HG02885 (cell line): ENCODE measurements around the gene COG5.

Experiments used
- ATAC-seq: cut with Tn5 transposase; IDR thresholded peaks from one replicate; pipeline ENCODE4 v1.9.1; 2021; ENCODE audit warnings: mild to moderate bottlenecking; ENCODE audit not compliant: unreplicated experiment, poor library complexity

The COG5 gene

GRCh38 chr7:107207459-107207858, 356.3 kb downstream of the COG5 start:
- ATAC-seq, result no peak

GRCh38 chr7:107206706-107207105, 357.0 kb downstream of the COG5 start:
- ATAC-seq, result no peak

GRCh38 chr7:107206136-107206535, 357.6 kb downstream of the COG5 start:
- no peak for ATAC-seq

GRCh38 chr7:107203607-107204006, 360.1 kb downstream of the COG5 start:
- no peak for ATAC-seq

DNA sequence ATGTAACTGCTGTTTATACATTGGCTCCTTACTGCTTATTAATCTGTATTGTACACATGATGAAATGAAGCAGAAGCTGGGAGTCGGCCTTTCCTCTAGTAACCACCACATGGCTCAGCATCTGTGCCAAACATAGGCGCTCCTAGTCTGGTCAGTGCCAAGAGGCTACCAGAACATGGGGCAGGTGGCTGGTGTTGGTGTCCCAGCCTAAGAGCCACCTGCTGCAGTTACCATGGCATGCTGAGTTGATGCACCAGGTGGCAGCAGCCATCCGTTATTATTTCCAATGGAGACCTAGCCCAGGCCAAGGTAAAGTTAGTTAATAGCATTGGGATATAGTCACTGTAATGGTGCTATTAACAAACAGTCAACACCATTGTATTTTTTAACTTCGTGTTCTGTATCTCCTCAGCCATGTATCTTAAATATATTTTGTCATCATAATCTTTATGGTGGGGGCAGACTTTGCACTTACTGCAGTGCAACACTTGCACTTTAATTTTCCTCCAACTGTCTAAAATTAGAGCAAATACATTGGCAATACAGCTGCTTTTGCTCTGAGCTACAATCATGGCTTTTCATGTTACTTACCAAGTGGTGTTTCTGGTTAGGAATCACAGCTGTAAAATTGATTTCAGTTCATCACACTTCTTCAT, 361.8 kb downstream of the COG5 start:
- ATAC-seq, result peak; percentile 62

GRCh38 chr7:107196834-107197610, 366.7 kb downstream of the COG5 start:
- no peak for ATAC-seq

DNA sequence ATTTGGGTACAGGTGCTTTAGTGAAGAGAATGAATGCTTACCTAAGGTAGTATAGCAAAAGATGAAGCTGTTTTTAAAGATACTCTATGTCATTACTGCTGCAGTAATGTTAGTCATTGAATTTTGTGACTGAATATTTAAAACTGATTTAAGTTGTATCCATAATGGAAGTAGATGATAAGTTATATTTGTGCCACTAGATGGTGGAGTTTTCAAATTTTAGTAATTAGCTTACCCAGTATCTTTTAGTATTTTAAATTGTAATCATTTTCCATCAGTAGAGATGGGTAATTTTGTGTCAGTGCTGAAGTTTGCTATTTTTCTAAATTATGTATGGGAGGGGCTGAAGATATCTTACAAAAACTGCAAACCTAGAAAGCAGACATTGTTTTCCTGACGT, 369.7 kb downstream of the COG5 start:
- no peak for ATAC-seq

- ATAC-seq, result no peak
Measured at GRCh38 chr7:107190090-107190489, 373.6 kb downstream of the COG5 start.

GRCh38 chr7:107187774-107188173, 375.9 kb downstream of the COG5 start:
- no peak for ATAC-seq

DNA sequence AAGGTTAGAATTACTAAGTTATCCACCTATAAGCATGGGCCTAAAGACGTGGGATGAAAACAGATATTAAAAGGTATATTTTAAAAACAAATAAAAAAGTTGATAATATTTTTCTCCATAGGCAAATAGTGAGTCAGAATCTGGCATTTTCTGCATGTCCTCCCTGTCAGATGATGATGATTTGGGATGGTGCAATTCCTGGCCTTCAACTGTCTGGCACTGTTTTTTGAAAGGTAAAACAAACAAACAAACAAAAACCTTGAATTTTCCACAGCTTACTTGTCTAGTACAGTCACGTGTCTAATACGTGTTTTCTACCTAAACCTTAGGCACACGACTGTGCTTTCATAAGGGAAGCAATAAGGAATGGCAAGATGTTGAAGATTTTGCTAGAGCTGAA, 377.5 kb downstream of the COG5 start:
- ATAC-seq, result no peak

- ATAC-seq, result no peak
Measured at GRCh38 chr7:107185716-107186115, 378.0 kb downstream of the COG5 start.

DNA sequence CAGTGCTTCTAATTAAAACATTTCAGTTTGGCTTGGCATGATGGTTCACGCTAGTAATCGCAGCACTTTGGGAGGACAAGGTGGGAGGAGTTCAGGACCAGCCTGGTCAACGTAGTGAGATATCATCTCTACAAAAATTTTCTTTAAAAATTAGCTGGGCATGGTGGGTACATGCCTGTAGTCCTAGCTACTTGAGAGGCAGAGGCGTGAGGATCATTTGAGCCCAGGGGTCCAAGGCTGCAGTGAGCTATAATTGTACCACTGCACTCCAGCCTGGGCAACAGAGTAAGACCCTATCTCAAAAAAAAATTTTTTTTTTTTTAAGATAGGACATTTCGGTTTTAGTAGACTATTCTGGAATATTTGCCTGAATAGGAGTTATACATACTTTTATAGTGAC, 382.5 kb downstream of the COG5 start:
- ATAC-seq, result no peak

- no peak for ATAC-seq
Measured at GRCh38 chr7:107180378-107180777, 383.3 kb downstream of the COG5 start.

- ATAC-seq, result no peak
Measured at GRCh38 chr7:107179326-107180164, 384.2 kb downstream of the COG5 start.

GRCh38 chr7:107173691-107174406, 389.9 kb downstream of the COG5 start:
- ATAC-seq, result peak; percentile 74

- ATAC-seq, result no peak
Measured at GRCh38 chr7:107173191-107173590, 390.5 kb downstream of the COG5 start.

DNA sequence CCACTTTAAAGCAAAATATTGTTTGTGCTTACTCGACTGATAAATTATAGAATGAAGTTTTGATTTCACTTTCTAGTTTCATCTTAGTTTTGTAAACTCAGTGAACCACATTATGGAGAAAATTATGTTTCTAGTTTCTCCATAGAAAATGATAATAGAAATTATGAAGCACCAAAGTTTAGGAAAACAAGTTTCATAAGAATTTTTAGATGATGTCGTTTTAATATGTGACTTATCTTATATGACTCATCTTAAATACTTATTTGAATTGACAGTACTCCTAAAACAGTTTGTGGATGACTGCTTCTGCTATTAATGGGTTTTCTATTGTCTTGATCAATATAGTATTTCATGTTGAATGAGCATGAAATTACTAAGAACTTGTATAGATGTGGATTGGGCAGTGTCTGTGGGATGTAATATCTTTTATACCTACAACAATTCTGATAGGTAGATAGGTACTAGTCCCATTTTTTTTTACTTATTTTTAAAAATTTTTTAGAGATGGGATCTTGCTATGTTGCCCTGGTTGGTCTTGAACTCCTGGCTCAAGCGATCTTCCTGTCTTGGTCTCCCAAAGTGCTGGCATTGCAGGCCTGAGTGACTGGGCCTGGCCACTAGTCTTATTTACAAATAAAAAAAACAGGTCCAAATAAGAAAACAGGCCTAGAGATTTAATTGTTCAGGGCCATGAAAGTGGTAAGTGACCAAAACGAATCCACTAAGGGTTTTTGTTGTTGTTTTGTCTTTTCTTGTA, 391.3 kb downstream of the COG5 start:
- ATAC-seq, result no peak

GRCh38 chr7:107171496-107171895, 392.2 kb downstream of the COG5 start:
- no peak for ATAC-seq

- no peak for ATAC-seq
Measured at GRCh38 chr7:107170051-107170915, 393.4 kb downstream of the COG5 start.
